NK-92 (cell line): ENCODE measurements around the gene PPARD.
"Not testable (repeated sequence)": the region's sequence is repeated elsewhere in the genome, so short reads cannot be mapped to it uniquely, and the experiment has no call there.

Experiments used
- DNase-seq: peaks from one replicate; lab custom pipeline; 2025; ENCODE audit not compliant: unreplicated experiment; lab: John Stamatoyannopoulos, UW

The PPARD gene

DNA sequence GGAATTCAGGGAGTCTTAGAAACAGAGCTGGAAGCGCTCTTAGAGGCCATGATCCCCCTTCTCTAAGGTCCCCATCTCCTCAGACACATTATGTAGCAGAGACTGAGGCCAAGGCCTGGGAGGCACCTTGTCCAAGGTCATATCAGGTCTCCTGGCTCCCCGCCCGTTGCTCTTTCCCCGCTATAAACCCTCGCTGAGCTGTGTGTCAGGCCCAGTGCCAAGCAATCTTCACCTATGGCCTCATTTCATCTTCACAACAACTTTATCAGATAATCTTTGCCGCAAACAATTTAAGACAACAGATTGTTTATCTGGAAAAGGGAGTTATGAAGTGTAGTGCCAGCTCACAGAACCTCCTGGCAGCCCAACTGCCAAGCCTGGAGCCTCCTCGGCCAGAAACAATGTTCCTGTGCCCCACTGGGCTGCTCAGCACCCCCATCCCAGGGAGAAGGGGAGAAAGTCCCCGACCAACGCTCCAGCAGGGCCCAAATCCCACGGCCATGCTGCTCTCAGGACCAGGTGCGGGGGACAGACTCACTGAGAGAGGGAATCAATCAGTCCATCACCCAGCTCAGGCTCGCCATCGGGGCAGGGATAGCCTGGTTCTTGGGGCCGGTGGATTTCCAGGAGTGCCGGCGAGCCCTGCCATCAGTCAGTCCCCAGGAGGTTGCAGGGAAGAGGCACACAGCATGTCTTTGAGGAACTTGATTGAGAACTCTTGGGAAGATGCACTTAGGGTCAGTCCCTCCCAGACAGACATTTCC is 92.9 kb downstream of the PPARD start:
- no peak for DNase-seq

DNA sequence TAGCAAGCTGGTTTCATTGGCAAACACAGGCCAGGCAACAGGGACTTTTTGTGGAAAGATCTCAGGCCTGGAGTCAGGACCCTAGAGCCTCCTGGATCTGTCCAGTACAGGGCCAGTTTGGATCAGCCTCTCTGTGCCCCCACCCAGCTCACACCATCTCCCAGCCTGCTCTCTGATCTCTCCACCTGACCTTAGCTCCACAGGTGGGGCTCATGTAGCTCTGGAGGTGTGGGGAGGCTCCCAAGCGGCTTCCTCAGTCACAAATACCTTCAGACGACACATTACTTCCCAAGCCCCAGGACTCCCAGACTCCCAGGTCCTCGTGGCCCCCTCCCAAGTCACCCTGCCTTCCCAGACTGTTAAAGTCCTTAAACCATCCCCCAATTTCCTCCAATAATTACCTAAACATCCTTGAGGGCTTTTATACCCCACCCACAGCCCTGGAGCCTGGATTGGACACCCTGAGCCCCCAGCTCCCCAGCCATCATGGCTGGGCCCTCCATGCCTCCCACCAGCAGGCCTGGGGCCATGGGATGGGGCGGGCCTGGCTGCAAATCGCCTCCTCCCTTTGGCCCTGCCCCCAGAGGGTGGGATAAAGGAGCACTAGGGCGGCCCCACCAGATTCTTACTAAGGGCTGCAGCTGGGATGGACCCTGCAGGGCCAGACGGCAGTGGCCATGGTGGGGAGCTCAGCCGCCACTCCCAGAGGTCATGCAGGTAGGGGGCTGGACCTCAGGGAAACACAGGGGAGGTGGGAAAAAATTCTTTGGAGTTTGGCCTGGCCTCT is 93.9 kb downstream of the PPARD start:
- DNase-seq: no peak

DNA sequence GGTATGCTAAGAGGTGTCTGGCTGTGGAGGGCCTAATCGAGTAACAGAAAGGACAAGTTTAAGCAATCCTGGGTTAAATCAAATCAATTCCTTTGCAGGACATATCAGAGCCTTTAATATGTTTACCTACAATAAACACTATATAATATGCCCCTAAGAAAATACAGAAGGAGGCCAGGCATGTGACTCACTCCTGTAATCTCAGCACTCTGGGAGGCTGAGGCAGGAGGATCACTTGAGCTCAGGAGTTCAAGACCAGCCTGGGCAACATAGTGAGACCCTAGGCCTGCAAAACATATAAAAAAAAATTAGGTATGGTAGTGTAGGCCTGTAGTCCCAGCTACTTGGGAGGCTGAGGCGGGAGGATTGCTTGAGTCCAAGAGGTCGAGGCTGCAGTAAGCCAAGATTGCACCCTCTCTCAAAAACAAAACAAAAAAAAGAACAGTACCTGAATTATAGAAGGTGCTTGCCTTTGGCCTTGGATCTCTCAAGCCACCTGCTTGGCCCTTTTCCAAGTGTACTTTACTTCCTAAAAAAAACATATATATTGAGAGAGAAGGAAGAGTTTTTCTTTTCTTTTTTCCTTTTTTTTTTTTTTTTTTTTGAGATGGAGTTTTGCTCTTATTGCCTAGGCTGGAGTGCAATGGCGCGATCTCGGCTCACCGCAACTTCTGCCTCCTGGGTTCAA is 96.2 kb downstream of the PPARD start:
- not testable (repeated sequence) for DNase-seq

DNA sequence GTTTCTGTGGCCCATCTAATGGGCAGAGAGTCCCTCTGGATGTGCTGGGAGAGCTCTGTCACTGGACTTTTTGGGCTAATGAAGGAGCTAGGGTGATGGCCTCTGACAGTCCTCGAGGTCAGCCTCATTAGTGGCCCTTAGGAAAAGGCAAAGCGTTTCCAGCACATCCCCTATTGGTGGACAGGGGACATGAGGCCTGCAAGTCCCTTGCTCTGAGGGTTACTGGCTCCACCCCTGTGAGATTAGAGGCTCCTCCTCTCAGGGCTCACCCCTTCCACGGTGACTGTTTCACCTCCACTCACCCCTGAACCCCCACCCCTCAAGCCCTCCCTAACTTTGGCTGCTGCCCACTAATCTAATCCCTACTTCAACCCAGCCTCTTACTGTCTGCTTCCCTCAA is 97.0 kb downstream of the PPARD start:
- no peak for DNase-seq

DNA sequence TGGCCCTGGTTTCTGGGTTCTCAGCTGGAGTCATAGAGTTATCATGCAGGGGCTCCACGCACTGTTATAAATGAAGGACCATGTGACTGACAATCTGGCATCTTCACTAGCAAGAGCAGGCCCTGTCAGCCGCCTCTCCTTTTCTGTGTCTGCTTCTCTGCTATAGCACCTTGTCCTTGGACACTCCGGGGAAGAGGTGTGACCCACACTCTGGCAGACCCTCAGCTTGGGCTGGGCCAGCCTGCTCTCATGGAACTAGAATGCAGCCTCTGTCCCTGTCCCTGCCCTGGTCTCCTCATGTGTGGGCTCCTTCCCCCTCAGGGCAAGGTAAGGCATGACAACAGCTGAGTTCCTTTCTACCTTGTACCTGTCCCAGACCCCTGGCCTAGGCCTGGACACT is 98.8 kb downstream of the PPARD start:
- DNase-seq: no peak

DNA sequence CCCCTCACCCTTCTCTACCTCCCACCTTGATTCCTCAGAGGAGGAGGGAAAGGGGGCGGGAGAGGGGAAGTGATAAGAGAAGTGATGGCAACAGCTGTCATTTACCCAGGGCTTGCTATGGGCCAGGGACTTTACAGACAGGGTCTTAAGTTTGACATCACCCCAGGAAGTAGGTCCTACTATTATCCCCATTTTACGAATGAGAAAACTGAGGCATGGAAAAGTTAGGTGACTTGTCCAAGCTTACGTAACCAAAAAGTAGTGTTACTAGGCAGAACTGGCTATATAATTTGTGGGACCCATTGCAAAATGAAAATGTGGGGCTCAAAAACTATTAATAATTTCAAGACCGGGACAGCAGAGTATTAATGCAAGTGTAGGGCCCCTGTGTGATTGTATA is 99.3 kb downstream of the PPARD start:
- DNase-seq: no peak

DNA sequence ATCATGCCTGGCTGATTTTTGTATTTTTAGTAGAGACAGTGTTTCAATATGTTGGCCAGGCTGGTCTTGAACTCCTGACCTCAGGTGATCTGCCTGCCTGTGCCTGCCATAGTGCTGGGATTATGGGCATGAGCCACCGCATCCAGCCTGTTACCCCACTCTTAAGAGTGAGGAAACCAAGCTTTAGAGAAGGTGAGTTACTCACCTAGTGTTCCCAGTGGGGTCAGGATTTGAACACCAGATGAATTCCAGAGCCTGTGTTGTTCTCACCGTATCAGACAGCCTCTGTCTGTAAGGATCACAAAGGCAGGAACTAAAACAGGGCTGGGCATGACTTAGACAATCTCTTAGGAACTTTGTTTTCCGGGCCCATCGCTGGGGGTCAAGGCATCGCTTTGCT is 100.3 kb downstream of the PPARD start:
- no peak for DNase-seq

- DNase-seq: no peak
Observed at GRCh38 chr6:35443341-35444030, 101.1 kb downstream of the PPARD start.

DNA sequence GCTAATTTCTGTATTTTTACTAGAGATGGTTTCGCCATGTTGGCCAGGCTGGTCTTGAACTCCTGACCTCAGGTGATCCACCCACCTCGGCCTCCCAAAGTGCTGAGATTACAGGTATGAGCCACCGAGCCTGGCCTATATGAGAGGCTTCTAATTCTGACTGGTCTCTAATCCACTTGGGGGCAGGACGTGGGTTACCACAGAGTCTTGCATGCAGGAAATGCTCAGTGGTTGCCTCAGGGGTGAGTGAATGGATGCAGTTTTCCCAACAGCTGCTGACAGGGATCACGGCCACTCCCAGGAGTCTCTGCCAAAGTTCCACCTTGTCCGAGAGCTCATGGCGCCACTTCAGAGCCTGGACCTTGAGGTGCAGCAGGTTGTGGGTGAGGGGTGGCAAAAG is 103.3 kb downstream of the PPARD start:
- no peak for DNase-seq

DNA sequence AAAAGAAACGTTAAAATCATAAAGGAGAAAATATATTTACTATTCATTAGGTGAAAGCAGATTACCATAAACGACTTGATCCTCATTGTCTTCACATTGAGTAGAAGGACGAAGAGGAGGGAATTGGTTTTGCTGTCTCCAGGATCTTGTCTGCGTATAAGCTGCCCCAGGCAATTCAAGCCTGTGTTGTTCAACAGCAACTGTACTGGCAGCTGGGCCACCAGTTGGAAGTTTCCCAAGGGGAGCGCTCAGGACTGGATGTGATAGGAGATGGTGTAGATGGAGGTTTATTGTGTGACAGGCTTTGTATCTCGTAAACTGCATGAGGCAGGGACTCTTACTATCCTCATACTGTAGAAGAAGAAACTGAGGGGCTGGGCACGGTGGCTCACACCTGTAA is 105.8 kb downstream of the PPARD start:
- no peak for DNase-seq

- no peak for DNase-seq
Observed at GRCh38 chr6:35449287-35449881, 107.0 kb downstream of the PPARD start.

DNA sequence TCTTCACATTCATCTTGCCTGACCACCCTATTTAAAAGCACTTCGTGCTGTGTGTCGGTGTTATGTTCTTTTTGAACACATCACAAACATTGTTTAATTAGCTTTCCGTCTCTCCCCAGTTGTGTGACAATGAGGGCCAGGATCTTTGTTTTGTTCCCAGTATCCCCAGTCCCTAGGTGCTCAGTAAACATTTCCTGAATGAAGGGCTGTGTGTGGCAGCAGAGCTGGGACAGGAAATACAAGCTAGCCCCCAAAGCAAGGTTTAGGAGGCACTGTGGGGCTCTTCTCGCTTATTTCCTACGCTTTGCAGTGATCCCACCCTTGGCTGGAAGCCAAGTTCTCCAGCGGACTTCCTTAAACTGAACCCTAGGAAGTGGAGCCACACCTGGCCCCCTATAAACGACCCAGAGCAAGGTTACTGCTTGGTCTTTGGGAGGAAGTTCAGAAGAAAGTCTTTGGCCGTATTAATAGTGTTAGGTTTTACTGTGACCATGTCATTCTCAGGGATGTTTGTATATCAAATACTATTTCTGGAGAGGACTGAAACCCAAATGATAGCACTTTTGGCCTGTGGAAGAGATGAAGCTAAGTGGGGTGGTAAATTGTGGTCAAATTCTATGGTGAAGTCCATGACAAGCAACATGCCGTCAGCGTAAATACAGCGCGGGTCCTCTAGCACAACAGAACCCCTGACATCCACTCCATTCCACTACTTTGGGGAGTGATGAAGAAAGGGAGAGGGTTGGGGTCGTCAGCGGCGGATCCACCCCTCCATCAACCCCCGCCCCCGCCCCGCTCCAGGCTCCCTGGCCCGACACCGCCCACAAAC is 109.2 kb downstream of the PPARD start:
- no peak for DNase-seq

GRCh38 chr6:35452183-35453090 is 110.1 kb downstream of the PPARD start, which contains the start of gene FANCE:
FANCE (plus strand) TSS chr6:35452338; CDS start chr6:35452546, 208 bp downstream.
- DNase-seq: peak; percentile 42

- DNase-seq: no peak
Observed at GRCh38 chr6:35453236-35453635, 110.9 kb downstream of the PPARD start.

DNA sequence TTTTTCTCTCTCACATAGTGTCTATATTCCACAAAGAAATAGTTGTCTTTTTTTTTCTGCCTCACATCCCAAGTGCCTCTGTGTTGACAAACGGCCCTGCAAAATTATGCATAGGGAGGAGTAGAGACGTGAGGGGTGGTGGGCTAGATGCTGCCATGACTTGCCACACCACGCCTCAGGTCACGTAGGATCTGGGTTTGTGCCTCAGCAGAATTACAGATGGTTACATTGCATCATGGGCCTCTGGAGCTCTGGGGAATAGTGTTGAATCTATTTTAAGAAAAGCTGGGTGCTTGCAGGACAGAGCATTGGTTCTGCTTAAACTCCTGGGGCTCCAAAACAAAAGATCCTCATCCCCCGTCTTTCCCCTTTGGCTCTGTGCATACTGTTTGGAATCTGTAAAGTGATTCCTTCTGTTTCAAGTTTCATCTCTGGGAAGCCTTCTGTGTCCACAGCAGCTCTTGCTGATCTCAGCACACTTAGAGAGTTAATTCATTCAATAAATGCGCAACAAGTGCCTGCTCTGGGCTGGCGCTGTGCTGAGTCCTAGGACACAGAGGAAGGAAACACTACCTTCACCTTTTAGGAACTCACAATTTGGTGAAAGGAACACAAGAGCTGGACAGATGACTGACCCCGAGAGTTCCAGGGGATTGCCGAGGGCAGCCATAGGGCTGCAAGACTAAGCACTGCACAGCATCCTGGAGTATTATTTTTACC is 112.2 kb downstream of the PPARD start:
- DNase-seq: no peak

GRCh38 chr6:35457907-35458306 is 115.5 kb downstream of the PPARD start:
- no peak for DNase-seq

- DNase-seq: no peak
Observed at GRCh38 chr6:35461270-35461669, 118.9 kb downstream of the PPARD start.

DNA sequence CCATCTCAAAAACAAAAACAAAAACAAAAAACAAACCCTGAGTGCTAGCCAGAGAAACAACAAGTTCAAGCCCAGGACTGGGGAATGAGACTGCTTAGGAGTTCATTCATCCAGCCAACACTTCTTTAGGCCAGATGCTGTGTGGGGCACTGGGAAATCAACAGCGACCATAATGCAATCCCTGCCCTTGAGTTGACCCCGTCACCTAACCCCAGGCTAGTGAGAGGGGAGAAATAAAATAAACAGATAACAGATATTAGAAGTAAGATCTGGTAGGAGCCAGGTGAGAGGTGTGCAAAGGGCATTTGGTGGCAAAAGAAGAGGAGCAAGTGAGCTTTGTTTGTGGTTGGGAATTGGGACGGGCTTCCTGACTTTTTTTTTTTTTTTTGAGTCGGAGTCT is 120.9 kb downstream of the PPARD start:
- no peak for DNase-seq
